Activated CD4-positive, CD25-positive, alpha-beta regulatory T cell treated with anti-CD3 and anti-CD28 coated beads, Interleukin-2, amount 50 U/mL, for 24 hours (primary cell): ENCODE results near the gene SFTA2.
A peak's percentile ranks its signal among the peaks of the same experiment; 100 is the strongest.
"Not testable (repeated sequence)": the region's sequence is repeated elsewhere in the genome, so short reads cannot be mapped to it uniquely, and the experiment has no call there.

Source experiments
- ATAC-seq, 2 donors: fragments of 150-1000 bp; cut with Tn5 transposase; one replicate each; pipeline ENCODE4 v1.10.0; 2021; ENCODE audit warnings: mild to moderate bottlenecking in 1 of 2, moderate library complexity in 1 of 2

SFTA2 gene

DNA sequence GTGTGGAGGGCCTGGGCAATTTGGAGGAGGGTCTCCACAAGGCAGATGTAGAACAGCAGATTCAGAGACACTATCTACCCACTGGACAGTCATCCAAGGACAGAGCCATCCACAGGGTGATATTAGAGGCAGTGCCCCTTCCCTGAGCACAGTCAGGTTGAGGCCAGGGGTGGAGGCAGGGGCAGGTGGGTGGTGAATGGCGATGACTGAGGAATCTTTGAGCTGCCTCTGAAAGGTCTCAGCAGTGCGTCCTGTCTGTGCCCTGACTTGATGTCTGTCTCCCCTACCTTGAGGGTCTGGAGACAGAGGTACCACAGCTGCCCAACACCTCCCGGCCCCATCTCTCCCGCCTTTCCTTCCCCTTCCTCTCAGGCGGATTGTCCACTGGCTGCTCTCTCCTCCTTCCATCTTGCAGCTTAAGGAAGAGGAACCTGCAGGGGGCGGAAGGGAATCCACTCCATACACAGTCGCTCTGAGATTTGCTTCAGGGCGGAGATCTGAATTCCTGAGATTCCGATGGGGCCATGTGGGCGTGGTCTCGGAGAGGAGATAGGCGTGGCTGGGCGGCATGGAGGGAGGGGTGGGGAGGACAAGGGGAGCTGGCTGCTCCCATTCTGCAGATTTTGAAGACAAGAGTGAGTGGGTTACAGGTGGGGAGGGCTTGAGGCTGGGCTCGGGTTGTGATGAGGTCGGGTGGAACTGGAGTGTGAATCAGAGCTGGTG, 10.5 kb upstream of the SFTA2 start:
- ATAC-seq: no peak

DNA sequence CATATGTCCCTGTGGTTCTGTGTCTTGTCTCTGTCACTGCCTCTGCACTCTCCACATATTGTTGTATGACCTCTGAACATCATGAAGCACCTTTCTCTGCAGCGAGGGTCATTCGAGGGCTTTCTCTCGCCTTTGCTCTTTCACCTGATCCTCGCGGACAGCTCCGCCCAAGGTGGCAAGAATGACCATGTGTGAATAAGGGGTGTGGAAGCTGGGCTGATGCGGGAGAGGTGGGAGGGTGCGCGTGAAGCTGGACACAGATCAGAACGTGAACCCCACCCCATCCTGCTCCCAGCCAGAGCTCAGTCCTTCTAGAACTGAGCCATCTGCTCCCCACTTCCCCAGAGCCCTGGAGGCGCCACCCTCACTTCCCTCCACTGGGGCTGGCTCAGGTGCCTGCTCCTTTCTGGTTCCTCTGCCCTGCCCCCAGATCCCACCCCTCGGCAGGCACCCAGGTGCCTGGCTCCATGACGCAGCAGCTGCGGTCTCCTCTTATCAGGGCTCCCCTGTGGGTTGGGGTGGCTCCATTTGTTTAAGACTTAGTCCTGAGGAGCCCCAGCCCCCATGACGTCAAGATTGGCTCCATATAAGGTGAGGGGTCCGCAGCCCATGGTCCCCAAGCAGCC, 8.5 kb upstream of the SFTA2 start, which contains the start of gene MUCL3:
TSS of gene MUCL3 (plus strand) at position 613 of the 626 bp plus-strand sequence. CDS start 27 bp downstream, outside the sequence.
- ATAC-seq: no peak

DNA sequence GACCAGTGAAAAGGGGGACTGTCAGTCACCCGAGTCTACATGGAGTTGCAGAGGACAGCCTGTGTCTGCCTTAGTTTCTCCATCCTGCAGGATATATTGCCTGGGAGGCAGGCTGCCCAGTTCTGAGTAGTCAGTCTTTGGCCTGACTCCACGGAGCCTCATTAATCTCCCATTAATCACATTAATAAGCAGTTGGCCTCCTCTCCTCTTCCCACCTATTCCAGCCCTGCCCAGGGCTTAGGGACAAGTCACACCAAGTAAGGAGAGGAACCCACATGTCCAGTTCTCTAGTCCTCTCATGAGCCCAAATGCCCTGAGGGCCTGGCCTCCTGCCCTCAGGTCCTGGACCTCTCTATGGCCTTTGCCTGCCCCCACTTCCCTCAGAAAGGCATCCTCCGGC, 7.5 kb upstream of the SFTA2 start:
- ATAC-seq: no peak

DNA sequence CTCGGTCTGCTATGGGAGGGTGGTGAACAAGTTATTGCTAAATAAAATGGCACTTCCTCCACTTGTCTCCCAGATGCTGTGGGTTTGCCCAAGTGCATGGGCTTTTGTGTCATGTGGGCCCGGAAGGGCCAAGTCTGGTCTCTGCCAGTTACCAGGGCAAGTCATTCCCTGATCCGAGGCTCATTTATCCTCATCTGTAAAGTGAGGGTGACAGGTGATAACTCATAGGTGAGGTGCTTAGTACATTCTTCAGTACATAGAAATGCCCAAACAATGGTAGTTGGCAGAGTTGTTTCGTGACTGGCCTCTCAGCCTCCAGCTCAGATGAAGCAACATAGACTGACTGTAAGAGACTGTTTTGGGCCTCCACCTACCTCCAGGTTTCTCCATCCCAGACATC, 6.8 kb upstream of the SFTA2 start:
- no peak for ATAC-seq

DNA sequence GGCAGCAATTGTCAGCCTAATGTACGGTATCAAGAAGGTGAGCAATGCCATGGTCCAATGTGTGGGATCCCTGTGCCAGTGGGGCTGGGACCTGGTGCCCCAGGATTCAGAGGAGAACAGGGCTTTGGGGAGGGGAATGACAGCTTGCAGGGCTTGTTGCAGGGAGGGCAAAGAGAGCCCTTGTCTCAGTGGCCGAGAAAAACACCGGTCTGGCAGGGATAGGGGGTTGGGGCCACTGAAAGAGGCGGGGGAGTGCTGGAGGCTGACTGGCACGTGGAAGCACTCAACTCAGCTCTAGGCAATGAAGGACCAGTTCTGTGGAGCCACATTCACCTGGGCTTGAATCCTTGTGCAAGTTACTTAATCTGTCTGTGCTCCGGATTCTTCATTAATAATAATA, 5.3 kb upstream of the SFTA2 start:
- no peak for ATAC-seq

DNA sequence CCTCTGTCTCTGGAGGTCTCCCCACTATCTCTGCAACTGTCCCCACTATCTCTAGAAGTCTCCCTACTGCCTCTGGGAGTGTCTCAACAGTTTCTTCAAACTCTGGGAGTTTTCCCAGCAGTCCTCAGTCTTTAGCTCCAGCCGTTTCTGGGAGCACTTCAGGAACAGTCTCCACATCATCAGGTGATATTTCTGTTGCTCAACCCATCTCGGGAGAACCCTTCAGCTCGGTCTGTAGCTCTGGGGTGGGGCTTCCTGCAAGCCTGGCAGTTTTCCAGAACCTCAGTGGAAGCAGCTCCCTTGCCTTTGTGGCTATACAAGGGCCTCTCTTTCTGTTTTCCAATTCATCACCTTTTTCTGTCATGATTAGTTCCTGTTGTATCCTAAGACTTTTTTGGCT, 3.0 kb upstream of the SFTA2 start:
- ATAC-seq: no peak

DNA sequence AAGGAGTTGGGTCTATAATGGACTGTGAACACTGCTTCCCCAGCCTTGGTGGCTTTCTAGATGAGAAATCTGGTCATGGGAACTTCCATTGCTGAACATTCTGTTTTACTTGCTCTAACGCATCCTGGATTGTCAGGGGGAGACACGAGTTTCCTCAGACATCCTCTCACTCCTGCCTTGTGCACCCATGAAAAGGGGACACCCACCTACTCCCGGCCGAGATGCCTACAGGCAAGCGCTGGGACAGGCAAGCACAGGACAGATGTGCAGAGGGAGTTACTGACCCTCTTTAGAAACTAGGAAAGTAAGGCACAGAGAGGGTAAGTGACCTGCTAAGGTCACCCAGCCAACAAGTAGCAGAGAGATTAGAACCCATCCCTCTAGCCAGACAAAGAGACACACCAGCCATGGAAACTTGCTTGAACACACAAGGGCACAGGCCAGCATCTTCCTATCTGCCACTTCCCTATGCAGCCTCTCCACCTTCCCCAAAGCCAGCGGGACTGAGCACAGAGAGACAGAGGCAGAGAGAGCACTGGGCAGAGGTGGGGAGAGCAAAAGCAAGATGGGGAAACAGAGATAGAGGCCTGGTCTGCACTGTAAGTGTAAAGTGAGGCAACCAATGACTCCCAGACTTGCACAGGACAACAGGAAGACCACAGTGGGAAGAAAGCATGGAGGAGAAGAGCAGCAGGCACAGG, 845 bp upstream of the SFTA2 start:
- ATAC-seq: no peak

DNA sequence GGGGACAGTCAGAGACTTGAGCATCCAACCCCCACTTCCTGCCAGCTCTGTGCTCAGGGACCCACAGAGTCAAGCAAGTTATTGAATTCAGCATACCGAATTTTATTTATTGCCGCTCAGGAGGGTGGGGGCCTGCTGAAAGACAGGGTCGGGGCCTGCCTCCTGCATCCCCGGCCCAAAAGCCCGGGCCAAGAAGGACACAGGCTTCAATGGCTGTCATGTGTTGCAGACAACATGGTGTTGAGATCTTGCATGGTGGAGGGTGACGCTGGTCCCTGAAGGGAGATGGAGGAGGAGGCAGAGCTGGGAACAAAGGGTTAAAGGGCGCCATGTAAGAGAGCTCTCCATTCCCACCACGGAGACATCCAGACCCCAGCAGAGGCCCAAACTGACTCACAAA, 698 bp downstream of the SFTA2 start:
- ATAC-seq: no peak

DNA sequence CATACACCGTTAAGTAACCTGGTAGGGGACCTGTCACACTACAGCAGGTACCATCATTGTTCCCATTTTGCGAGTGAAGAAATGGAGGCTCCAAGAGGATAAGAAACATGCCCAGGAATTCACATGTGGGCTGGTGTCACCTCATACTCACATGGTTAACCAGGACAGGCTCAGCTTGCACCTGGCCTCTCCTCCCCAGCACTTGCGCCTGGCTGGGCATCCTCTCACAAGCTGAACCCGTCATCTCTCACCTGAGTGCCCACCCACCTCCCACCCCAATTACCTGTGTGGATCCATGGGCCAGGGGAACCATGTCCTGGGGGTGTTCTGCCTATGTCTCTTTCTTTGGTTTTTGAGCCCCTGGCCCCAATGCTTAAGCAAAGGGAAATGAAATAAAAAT, 1.5 kb downstream of the SFTA2 start:
- ATAC-seq: no peak

DNA sequence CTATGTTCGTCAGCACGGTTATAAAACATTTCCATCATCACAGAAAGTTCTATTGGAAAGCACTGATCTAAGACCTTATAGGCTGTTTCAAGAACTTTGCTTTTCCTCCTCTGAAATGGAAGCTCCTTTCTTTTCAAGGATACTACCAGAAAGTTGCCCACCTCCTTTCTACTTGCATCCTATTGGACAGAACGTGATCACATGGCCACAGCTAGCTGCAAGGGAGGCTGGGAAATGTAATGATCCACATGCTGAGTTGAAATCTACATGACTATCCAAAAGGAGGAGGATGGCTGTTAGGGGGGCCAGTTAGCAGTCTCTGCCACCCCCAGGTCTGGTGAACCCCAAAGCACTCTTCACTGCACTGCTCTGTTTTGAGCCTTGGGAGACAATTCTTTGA, 3.3 kb downstream of the SFTA2 start:
- ATAC-seq: no peak

DNA sequence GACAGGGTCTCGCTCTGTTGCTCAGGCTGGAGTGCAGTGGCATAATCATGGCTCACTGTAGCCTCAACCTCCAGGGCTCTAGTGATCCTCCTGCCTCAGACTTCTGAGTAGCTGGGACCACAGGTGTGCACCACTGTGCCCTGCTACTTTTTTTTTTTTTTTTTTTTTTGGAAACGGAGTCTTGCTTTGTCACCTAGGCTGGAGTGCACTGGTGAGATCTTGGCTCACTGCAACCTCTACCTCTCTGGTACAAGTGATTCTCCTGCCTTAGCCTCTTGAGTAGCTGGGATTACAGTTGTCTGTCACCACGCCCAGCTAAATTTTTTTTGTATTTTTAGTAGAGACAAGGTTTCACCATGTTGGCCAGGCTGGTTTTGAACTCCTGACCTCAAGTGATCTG, 4.9 kb downstream of the SFTA2 start:
- ATAC-seq: not testable (repeated sequence)

DNA sequence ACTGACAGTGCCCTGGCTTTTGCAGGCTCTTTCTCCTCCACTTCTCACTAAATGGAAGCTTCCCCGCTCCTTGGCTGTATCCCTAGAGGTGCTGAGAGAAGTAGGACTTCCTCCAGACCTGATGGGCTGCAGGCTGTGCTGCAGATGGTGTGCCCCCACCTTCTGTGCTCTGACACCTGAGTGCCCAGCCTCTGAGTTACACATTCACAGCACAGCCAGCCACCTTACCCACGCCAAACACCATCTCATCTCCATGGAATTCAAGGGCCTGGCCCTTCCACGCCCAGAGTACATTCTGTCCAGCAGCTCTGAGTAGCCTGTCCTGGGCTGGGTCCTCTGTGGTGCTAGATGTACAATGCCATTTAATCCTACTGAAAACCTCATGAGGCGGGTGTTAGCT, 5.3 kb downstream of the SFTA2 start:
- ATAC-seq: no peak

DNA sequence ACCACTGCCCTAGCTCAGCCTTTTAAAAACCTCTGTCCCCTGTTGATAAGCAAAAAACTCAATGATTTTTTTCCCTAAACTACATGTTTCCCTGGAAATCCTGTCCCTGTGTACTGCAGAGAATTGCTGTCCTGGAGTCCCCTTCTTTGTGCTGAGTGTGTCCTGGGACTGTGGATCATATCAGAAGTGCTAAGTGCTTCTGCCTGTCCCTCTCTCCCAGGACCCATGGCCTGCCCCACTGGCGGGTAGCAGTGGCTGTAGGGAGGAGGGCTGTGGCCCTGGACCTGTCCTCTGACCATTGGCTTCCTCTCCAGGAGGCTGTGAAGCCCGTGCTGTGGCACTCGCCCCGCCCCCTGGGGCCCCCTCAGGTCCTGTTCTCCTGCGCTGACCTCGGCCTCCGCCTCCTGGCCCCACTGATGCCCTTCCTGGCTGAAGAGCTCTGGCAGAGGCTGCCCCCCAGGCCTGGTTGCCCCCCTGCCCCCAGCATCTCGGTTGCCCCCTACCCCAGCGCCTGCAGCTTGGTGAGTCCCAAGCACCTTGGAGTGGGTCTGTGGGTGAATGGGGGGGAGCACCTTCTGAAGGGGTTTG, 7.8 kb downstream of the SFTA2 start:
- not testable (repeated sequence) for ATAC-seq

DNA sequence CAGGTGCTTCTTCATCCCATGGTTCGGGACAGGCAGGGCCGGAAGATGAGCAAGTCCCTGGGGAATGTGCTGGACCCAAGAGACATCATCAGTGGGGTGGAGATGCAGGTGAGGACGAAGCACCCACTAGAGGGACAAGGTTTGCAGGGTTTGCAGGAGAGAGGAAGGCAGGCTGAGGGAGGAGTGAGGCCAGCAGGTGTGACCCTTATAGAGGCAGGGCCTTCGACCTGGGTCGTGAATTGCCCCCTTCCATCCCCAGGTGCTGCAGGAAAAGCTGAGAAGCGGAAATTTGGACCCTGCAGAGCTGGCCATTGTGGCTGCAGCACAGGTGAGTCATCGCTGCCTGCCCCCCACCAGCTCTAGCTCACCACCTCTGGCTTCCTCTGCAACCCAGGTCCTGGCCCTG, 9.5 kb downstream of the SFTA2 start:
- no peak for ATAC-seq

DNA sequence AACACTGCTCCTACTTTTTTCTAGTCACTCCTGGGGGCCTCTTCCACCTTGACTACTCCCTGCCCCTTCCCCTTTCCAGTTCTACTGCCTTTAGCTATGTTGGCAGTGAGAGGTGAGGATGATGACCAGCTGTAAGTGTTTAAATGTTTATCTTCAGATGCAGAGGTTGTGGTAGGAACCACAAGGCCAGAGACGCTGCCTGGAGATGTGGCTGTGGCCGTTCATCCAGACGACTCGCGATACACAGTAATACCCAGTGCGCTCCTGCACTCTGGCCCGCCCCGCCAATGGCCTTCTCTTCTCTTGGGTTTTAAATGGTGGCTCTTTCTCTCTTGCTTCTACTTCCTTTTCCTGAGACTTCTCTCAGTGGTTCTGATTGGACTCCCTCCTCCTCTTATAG, 13.3 kb downstream of the SFTA2 start:
- no peak for ATAC-seq

DNA sequence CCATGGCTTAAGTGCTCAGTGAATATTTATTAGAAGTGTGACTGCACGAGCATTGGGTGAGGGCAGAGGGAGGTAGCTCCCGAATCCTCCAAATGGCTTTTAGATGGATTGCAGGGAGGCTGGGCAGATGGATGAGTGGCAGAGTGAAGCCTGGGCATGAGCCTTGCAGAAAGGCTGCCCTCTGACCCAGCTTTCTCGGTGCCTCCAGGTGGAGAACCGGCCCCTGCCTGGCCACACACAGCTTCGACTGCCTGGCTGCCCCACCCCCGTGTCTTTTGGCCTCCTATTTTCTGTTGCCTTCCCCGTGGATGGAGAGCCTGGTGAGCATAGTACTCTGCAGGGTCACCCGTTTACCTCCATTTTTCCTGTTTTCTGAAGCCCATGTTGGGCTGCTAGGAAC, 14.5 kb downstream of the SFTA2 start:
- no peak for ATAC-seq

DNA sequence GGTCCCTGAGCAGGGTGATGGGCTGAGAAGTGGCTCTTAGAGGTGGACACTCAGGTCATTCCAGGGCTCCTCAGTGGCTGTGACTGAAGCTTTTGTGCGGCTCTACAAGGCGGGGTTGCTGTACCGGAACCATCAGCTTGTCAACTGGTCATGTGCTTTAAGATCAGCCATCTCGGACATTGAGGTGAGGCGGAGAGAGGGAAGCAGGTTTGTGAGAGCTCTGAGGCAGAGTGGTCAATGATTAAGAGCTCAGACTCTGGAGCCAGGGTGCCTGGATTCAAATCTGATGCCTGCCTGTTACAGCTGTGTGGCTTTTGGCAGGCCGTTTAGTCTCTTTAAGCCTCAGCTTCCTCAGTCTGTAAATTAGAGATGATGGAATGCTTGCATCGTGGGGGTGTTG, 14.9 kb downstream of the SFTA2 start:
- ATAC-seq: no peak

DNA sequence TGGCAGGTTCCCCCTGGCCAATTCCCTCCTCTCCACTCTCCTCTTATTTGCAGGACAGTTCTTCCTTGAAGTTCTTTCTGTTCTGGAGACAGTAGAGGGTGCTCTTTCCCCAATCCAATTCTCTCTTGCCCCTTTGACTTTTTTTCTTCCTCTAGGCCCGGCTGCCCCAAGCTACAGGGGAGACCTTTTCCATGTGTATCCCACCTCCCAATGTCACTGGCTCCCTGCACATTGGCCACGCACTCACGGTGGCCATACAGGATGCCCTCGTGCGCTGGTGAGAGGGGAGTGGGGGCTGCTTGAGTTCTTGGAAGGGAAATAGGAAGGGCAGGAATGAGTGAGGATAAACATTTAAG, 16.4 kb downstream of the SFTA2 start:
- no peak for ATAC-seq

DNA sequence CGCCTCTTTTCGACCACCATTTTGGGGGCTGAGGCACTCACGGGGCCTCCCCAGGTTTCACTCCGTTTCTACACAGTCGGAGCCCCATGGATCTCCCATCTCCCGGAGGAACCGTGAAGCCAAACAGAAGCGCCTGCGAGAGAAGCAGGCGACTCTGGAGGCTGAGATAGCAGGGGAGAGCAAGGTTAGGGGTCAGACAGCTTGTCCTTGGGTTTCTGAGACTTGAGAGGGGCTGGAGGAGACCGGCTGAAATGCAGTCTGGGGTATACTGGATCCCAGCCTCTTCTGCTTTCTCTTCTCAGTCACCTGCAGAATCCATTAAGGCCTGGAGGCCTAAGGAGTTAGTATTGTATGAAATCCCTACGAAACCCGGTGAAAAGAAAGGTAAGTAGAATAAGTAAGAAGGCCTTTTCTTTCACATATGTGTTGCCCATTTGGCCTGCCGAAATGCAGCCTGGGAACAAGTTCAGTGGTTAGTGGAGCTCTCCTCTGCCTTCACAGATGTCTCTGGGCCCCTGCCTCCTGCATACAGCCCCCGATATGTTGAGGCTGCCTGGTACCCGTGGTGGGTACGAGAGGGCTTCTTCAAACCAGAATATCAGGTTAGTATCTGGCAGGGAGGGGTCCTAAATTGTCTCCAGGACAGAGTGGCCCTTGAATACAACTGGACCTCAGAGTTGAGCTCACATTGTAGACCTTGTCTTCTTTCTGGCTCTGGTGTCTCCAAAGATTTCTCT, 16.9 kb downstream of the SFTA2 start:
- ATAC-seq: no peak

DNA sequence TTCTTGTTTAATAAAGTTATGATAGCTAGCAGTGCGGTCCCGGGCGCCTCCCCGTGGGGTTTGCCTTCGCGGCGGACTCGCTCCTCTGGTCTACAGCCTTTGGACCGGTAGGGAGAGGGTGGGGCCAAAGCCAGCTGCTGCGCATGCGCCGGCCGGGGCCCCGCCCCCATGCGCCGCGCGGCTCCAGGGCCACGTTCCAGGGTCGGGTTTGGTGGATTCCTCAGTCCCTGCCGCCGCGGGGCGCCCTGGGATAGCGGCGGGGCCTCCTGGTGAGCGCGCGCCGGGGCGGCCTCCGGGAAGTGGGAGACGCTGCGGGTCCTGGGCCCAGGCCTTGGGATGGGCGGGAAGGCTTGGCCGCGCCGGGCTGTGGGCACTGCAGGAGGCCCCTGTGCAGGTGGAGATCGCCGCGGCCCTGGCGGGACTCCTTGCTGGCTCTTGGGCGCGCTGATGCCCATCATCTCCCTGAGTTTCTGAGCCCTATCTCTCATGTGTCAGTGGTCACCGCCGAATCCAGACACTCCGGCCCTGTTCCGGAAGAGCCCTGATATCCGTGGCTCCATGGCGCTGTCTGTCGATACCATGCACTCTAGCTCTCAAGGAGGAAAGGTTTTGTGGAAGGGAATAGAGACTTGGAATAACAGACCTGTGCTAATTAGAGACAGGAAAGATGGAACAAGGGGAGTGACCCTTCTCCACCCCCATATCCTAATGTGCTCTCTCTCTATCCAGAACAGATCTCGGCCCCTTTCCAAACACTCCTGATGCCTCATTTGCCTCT, 17.7 kb downstream of the SFTA2 start, which contains the start of gene VARS2:
TSS of gene VARS2 (plus strand) at position 163 of the 778 bp plus-strand sequence. CDS start at position 762, 599 bp downstream.
- peak; percentile 96 for ATAC-seq

DNA sequence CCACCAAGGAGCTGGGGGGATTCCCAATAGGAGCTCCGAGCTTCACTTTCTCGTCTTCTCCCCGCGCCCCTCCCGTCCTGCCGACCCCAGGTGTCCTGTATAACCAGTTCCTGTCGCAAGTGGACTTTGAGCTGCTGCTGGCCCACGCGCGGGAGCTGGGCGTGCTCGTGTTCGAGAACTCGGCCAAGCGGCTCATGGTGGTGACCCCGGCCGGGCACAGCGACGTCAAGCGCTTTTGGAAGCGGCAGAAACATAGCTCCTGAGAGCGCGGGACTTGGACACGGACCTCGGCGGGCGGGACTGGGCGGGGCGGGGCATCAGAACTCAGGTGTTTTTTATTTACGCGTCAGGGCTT, 18.3 kb downstream of the SFTA2 start:
- no peak for ATAC-seq
